SK-N-SH treated with all-trans-retinoic acid at 6 μM for 48 hours (cell line): ENCODE data around the gene PROKR1.

Source experiments
- ATAC-seq: fragments of 200-7000 bp; cut with Tn5 transposase; 3 replicates; pipeline ENCODE4 v1.9.1; 2020; ENCODE audit warnings: mild to moderate bottlenecking, moderate library complexity
- ARNTL ChIP-seq: fragments of 450-650 bp; formaldehyde crosslinking; IDR thresholded peaks from 2 replicates; pipeline ENCODE4 v1.5.0; 2020; ENCODE audit warnings: low read depth, mild to moderate bottlenecking, moderate library complexity, borderline replicate concordance
- BACH2 ChIP-seq: fragments of 250-450 bp; sonication (Bioruptor Pico); IDR thresholded peaks from 2 replicates; pipeline ENCODE4 v1.9.0; 2021; ENCODE audit warnings: mild to moderate bottlenecking, borderline replicate concordance
- ESRRG ChIP-seq: fragments of 250-450 bp; sonication (Bioruptor Pico); IDR thresholded peaks from 2 replicates; pipeline ENCODE4 v1.6.1; 2021; ENCODE audit warnings: mild to moderate bottlenecking
- OSR1 ChIP-seq: fragments of 250-450 bp; sonication (Bioruptor Pico); IDR thresholded peaks from 2 replicates; pipeline ENCODE4 v1.8.0; 2022; ENCODE audit warnings: moderate library complexity, mild to moderate bottlenecking, inconsistent platforms
- PPARA ChIP-seq: fragments of 250-450 bp; sonication (Bioruptor Pico); IDR thresholded peaks from 2 replicates; pipeline ENCODE4 v1.5.0; 2020; ENCODE audit warnings: mild to moderate bottlenecking, borderline replicate concordance
- RARB ChIP-seq: fragments of 250-450 bp; sonication (Bioruptor Pico); IDR thresholded peaks from 2 replicates; pipeline ENCODE4 v1.8.0; 2021; ENCODE audit warnings: mild to moderate bottlenecking, moderate library complexity
- SNAI2 ChIP-seq: fragments of 250-450 bp; sonication (Bioruptor Pico); IDR thresholded peaks from 2 replicates; pipeline ENCODE4 v1.5.0; 2020; ENCODE audit warnings: mild to moderate bottlenecking, moderate library complexity
- TOX ChIP-seq: fragments of 250-450 bp; sonication (Bioruptor Pico); IDR thresholded peaks from 2 replicates; pipeline ENCODE4 v1.8.0; 2021; ENCODE audit warnings: mild to moderate bottlenecking, moderate library complexity, borderline replicate concordance
- ZC3H10 ChIP-seq: fragments of 250-450 bp; sonication (Bioruptor Pico); IDR thresholded peaks from 2 replicates; pipeline ENCODE4 v1.5.1; 2021; ENCODE audit warnings: mild to moderate bottlenecking, moderate library complexity
- ZFP3 ChIP-seq: fragments of 250-450 bp; sonication (Bioruptor Pico); IDR thresholded peaks from 2 replicates; pipeline ENCODE4 v1.5.0; 2020; ENCODE audit warnings: mild to moderate bottlenecking, moderate library complexity
- ZFP30 ChIP-seq: fragments of 450-650 bp; formaldehyde crosslinking; IDR thresholded peaks from 2 replicates; pipeline ENCODE4 v1.5.0; 2022; ENCODE audit warnings: mild to moderate bottlenecking, moderate library complexity
- ZNF565 ChIP-seq: fragments of 450-650 bp; formaldehyde crosslinking; conservative IDR thresholded peaks from 2 replicates; pipeline ENCODE4 v1.5.0; 2020; ENCODE audit warnings: low read depth, mild to moderate bottlenecking, moderate library complexity
- ZNF8 ChIP-seq: fragments of 450-650 bp; formaldehyde crosslinking; IDR thresholded peaks from 2 replicates; pipeline ENCODE4 v1.5.0; 2020; ENCODE audit warnings: mild to moderate bottlenecking, moderate library complexity
- TF ChIP-seq, protein P1 (sequence below): fragments of 250-450 bp; sonication (Bioruptor Pico); IDR thresholded peaks from 2 replicates; pipeline ENCODE4 v1.8.0; 2020; ENCODE audit warnings: mild to moderate bottlenecking, moderate library complexity, borderline replicate concordance
- TF ChIP-seq, protein P2 (sequence below): fragments of 250-450 bp; sonication (Bioruptor Pico); IDR thresholded peaks from 2 replicates; pipeline ENCODE4 v1.5.1; 2020; ENCODE audit warnings: low read depth, mild to moderate bottlenecking, moderate library complexity
- TF ChIP-seq, protein P3 (sequence below): fragments of 250-450 bp; sonication (Bioruptor Pico); IDR thresholded peaks from 2 replicates; pipeline ENCODE4 v1.5.1; 2021; ENCODE audit warnings: mild to moderate bottlenecking, moderate library complexity
- TF ChIP-seq, protein P4 (sequence below): fragments of 250-450 bp; sonication (Bioruptor Pico); IDR thresholded peaks from 2 replicates; pipeline ENCODE4 v1.8.0; 2021; ENCODE audit warnings: low read depth, mild to moderate bottlenecking, moderate library complexity, borderline replicate concordance
- TF ChIP-seq, protein P5 (sequence below): fragments of 250-450 bp; sonication (Bioruptor Pico); IDR thresholded peaks from 2 replicates; pipeline ENCODE4 v1.5.0; 2020; ENCODE audit warnings: mild to moderate bottlenecking, moderate library complexity

The PROKR1 gene

DNA sequence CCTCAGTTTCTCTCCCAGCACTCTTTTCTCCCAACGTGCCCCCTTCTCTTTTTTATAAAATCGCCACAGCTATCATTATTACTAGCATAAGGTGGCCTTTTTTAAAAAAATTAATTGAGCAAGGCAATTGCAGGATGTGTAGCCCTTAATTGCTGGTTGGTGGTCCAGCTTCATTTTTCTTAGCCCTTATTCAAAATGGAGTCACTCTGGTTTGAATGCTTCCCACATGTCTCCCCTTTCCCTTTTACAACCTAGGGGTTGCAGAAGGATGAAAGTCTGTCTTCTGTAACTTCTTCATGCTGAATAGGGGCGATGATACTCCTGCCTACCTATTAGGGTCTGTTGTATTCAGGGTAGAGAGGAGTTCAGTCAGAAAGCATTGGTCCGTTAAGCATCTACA is 36.6 kb upstream of the PROKR1 start:
- no peak for ATAC-seq
- no peak for TF ChIP-seq TOX (CRISPR knock-in tag)
- no peak for TF ChIP-seq PPARA (CRISPR knock-in tag)
- no peak for TF ChIP-seq ZC3H10 (CRISPR knock-in tag)
- no peak for TF ChIP-seq ZNF8 (CRISPR knock-in tag)
- no peak for TF ChIP-seq ZFP3 (CRISPR knock-in tag)
- no peak for TF ChIP-seq RARB (CRISPR knock-in tag)
- TF ChIP-seq ESRRG = no peak
- TF ChIP-seq, protein P1, sequence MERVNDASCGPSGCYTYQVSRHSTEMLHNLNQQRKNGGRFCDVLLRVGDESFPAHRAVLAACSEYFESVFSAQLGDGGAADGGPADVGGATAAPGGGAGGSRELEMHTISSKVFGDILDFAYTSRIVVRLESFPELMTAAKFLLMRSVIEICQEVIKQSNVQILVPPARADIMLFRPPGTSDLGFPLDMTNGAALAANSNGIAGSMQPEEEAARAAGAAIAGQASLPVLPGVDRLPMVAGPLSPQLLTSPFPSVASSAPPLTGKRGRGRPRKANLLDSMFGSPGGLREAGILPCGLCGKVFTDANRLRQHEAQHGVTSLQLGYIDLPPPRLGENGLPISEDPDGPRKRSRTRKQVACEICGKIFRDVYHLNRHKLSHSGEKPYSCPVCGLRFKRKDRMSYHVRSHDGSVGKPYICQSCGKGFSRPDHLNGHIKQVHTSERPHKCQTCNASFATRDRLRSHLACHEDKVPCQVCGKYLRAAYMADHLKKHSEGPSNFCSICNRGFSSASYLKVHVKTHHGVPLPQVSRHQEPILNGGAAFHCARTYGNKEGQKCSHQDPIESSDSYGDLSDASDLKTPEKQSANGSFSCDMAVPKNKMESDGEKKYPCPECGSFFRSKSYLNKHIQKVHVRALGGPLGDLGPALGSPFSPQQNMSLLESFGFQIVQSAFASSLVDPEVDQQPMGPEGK (CRISPR knock-in tag) = no peak
- TF ChIP-seq ARNTL = no peak
- TF ChIP-seq, protein P2, sequence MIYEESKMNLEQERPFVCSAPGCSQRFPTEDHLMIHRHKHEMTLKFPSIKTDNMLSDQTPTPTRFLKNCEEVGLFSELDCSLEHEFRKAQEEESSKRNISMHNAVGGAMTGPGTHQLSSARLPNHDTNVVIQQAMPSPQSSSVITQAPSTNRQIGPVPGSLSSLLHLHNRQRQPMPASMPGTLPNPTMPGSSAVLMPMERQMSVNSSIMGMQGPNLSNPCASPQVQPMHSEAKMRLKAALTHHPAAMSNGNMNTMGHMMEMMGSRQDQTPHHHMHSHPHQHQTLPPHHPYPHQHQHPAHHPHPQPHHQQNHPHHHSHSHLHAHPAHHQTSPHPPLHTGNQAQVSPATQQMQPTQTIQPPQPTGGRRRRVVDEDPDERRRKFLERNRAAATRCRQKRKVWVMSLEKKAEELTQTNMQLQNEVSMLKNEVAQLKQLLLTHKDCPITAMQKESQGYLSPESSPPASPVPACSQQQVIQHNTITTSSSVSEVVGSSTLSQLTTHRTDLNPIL (CRISPR knock-in tag) = no peak
- no peak for TF ChIP-seq OSR1 (CRISPR knock-in tag)
- no peak for TF ChIP-seq ZNF565 (CRISPR knock-in tag)
- TF ChIP-seq, protein P3, sequence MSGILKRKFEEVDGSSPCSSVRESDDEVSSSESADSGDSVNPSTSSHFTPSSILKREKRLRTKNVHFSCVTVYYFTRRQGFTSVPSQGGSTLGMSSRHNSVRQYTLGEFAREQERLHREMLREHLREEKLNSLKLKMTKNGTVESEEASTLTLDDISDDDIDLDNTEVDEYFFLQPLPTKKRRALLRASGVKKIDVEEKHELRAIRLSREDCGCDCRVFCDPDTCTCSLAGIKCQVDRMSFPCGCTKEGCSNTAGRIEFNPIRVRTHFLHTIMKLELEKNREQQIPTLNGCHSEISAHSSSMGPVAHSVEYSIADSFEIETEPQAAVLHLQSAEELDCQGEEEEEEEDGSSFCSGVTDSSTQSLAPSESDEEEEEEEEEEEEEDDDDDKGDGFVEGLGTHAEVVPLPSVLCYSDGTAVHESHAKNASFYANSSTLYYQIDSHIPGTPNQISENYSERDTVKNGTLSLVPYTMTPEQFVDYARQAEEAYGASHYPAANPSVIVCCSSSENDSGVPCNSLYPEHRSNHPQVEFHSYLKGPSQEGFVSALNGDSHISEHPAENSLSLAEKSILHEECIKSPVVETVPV (CRISPR knock-in tag) = no peak
- TF ChIP-seq, protein P4, sequence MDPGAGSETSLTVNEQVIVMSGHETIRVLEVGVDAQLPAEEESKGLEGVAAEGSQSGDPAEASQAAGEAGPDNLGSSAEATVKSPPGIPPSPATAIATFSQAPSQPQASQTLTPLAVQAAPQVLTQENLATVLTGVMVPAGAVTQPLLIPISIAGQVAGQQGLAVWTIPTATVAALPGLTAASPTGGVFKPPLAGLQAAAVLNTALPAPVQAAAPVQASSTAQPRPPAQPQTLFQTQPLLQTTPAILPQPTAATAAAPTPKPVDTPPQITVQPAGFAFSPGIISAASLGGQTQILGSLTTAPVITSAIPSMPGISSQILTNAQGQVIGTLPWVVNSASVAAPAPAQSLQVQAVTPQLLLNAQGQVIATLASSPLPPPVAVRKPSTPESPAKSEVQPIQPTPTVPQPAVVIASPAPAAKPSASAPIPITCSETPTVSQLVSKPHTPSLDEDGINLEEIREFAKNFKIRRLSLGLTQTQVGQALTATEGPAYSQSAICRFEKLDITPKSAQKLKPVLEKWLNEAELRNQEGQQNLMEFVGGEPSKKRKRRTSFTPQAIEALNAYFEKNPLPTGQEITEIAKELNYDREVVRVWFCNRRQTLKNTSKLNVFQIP (CRISPR knock-in tag) = no peak
- TF ChIP-seq, all 23 proteins: peak for 0

DNA sequence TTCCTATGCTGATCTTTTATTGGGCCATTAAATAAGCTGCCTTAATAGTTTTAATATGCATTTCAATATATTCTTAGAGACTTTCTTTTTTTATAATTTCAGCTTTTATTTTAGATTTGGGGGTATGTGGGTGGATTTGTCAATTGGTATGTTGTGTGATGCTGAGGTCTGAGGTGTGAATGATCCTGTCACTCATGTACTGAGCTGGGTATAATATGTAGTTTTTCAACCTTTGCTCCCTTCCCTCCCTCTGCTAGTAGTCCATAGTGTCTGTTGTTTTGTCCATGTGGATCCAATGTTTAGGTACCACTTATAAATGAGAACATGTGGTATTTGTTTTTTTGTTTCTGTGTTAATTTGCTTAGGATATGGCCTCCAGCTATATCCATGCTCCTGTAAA is 35.5 kb upstream of the PROKR1 start:
- no peak for ATAC-seq
- TF ChIP-seq TOX (CRISPR knock-in tag) (no peak), SNAI2 (CRISPR knock-in tag) (no peak), BACH2 (CRISPR knock-in tag) (no peak), ZFP3 (CRISPR knock-in tag) (no peak), RARB (CRISPR knock-in tag) (no peak), ESRRG (no peak), ZFP30 (no peak), ARNTL (no peak)
- TF ChIP-seq, protein P4 (CRISPR knock-in tag) = no peak
- TF ChIP-seq, protein P1 (CRISPR knock-in tag) = no peak
- TF ChIP-seq, protein P5, sequence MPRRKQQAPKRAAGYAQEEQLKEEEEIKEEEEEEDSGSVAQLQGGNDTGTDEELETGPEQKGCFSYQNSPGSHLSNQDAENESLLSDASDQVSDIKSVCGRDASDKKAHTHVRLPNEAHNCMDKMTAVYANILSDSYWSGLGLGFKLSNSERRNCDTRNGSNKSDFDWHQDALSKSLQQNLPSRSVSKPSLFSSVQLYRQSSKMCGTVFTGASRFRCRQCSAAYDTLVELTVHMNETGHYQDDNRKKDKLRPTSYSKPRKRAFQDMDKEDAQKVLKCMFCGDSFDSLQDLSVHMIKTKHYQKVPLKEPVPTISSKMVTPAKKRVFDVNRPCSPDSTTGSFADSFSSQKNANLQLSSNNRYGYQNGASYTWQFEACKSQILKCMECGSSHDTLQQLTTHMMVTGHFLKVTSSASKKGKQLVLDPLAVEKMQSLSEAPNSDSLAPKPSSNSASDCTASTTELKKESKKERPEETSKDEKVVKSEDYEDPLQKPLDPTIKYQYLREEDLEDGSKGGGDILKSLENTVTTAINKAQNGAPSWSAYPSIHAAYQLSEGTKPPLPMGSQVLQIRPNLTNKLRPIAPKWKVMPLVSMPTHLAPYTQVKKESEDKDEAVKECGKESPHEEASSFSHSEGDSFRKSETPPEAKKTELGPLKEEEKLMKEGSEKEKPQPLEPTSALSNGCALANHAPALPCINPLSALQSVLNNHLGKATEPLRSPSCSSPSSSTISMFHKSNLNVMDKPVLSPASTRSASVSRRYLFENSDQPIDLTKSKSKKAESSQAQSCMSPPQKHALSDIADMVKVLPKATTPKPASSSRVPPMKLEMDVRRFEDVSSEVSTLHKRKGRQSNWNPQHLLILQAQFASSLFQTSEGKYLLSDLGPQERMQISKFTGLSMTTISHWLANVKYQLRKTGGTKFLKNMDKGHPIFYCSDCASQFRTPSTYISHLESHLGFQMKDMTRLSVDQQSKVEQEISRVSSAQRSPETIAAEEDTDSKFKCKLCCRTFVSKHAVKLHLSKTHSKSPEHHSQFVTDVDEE (CRISPR knock-in tag) = no peak
